ENCODE data around the gene ACACB.
A peak's percentile ranks its signal among the peaks of the same experiment; 100 is the strongest.

The ACACB gene

DNA sequence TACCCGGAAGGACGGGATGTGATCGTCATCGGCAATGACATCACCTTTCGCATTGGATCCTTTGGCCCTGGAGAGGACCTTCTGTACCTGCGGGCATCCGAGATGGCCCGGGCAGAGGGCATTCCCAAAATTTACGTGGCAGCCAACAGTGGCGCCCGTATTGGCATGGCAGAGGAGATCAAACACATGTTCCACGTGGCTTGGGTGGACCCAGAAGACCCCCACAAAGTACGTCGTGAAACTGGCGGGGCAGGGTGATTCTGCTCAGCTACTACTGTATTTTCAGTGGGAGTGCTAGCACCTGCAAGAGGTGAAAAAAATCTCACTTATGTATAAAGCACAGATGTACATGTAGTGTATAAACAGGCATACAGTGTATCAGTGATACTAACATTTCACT is 129.8 kb downstream of the ACACB start:
- in situ Hi-C loops (cut with MboI; ENCODE audit: low pct_unique_long_range_greater_than_20kb, low sequenced_read_pairs, unreplicated experiment): no loop called here
- DNase-seq (ENCODE audit: low spot score): no peak
- TF ChIP-seq, protein P1, sequence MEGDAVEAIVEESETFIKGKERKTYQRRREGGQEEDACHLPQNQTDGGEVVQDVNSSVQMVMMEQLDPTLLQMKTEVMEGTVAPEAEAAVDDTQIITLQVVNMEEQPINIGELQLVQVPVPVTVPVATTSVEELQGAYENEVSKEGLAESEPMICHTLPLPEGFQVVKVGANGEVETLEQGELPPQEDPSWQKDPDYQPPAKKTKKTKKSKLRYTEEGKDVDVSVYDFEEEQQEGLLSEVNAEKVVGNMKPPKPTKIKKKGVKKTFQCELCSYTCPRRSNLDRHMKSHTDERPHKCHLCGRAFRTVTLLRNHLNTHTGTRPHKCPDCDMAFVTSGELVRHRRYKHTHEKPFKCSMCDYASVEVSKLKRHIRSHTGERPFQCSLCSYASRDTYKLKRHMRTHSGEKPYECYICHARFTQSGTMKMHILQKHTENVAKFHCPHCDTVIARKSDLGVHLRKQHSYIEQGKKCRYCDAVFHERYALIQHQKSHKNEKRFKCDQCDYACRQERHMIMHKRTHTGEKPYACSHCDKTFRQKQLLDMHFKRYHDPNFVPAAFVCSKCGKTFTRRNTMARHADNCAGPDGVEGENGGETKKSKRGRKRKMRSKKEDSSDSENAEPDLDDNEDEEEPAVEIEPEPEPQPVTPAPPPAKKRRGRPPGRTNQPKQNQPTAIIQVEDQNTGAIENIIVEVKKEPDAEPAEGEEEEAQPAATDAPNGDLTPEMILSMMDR (IDR thresholded peaks at IDR 0.05; ENCODE audit: extremely low read depth, insufficient read depth, missing control alignments): no peak

DNA sequence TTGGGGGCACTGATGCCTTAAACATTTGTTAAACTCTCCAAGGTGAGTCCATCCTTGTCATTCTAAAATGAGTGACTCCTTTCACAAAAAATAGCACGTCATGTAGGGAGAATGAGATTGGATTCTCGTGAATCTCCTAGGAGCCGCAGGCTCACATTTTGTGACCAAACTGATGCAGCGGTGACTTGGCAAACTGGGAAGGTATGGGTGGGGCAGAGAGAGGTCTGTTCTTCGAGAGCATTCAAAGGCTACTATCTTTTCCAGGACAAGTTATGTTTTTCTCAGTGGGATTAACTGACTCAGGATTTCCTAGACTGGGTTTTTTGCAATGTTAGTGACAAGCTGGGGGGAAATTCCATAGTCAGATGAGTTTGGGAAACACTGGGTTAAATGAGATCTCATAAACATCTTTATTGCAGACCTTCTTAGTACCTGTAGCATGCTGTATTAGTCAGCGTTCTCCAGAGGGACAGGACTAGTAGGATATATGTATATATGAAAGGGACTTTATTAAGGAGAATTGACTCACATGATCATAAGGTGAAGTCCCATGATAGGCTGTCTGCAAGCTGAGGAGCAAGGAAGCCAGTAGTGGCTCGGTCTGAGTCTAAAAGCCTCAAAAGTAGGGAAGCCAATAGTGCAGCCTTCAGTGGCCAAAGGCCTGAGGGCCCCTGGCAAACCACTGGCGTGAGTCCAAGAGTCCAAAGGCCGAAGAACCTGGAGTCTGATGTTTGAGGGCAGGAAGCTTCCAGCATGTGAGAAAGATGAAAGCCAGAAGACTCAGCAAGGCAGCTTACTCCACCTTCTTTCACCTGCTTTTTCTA is 131.7 kb downstream of the ACACB start:
- in situ Hi-C loops (cut with MboI; ENCODE audit: low pct_unique_long_range_greater_than_20kb, low sequenced_read_pairs, unreplicated experiment): no loop called here
- no peak for DNase-seq (ENCODE audit: low spot score)
- TF ChIP-seq, protein P1 (IDR thresholded peaks at IDR 0.05; ENCODE audit: extremely low read depth, insufficient read depth, missing control alignments): no peak

DNA sequence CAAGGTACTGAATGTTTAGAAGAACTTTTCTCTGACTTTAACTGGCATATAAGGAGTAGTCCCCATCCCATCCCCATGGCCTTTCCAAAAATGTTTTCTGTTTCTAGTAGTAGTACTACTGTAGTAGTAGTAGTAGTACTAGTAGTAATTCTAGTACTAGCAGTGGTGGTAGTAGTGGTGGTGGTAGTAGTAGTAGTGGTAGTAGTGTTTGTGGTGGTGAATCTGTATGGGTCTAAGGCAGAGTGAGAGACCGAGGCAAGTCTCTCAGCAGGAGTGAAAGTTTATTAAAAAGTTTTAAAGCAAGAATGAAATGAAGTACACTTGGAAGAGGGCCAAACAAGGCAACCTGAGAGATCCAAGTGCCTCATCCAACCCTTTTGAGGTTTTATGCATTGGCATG is 134.1 kb downstream of the ACACB start:
- no peak for DNase-seq (ENCODE audit: low spot score)
- in situ Hi-C loops (cut with MboI; ENCODE audit: low pct_unique_long_range_greater_than_20kb, low sequenced_read_pairs, unreplicated experiment): no loop called here
- TF ChIP-seq, protein P1 (IDR thresholded peaks at IDR 0.05; ENCODE audit: extremely low read depth, insufficient read depth, missing control alignments): no peak

DNA sequence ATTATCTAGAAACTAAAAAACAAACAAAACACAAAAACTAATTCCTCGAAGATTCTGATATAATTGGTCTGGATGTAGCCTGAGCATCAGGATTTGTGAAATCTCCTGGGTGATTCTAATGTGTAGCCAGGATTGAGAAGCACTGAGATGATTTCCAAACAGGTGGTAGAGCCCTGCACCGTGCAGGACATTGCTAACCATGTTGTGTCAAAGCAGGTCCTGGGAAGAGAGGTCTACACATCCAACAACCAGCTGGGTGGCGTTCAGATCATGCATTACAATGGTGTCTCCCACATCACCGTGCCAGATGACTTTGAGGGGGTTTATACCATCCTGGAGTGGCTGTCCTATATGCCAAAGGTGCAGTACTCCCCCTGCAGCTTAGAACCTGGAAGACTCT is 136.4 kb downstream of the ACACB start:
- in situ Hi-C loops (cut with MboI; ENCODE audit: low pct_unique_long_range_greater_than_20kb, low sequenced_read_pairs, unreplicated experiment): no loop called here

DNA sequence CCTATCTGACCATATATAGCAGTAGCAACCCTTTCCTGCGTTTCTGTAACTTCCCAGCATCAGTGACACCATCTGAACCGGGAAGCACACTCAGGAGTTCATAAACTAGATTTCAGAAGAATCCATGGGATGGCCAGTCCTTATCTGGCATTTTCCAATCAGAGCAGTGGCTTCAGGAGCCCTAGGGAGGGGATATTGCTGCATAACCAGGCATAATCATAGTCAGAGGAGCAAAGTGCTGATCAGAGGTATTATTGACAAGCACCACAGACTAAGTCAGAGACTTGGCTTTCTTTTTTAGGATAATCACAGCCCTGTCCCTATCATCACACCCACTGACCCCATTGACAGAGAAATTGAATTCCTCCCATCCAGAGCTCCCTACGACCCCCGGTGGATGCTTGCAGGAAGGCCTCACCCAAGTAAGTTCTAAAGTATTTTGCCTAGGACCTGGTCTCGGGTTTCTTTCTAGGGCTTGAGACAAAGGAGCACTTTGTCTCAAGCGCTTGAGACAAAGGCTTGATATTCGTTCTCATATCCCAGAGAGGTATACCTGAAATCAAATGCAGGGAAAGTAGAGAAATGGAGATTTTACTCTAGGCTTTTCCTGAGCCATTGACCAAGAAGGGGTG is 137.6 kb downstream of the ACACB start:
- TF ChIP-seq, protein P1 (IDR thresholded peaks at IDR 0.05; ENCODE audit: extremely low read depth, insufficient read depth, missing control alignments): no peak
- DNase-seq (ENCODE audit: low spot score): no peak
- in situ Hi-C loops (cut with MboI; ENCODE audit: low pct_unique_long_range_greater_than_20kb, low sequenced_read_pairs, unreplicated experiment): no loop called here

More for the DNA sequence above, 136.4 kb downstream of the ACACB start:
- TF ChIP-seq, protein P1 (IDR thresholded peaks at IDR 0.05; ENCODE audit: extremely low read depth, insufficient read depth, missing control alignments): no peak
- no peak for DNase-seq (ENCODE audit: low spot score)

DNA sequence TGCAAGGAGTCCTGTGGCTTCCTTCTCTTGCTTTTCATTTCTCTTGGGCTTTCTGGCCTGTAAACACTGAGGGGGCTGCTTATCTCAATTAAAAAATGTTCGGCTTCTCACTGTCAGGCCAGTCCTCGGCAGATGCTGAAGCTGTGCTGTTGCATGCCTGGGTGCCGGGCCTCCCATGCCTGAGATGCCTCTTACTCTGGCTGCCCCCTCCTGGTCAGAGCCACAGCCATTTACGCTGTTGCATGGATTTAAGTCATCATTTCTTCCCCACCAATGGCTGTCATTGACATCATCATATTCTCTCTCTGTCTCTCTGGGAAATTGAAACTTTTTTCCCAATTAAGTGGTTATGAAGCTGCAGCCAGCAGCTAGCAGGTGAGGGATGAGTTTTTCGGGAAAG is 139.0 kb downstream of the ACACB start:
- DNase-seq (ENCODE audit: low spot score): no peak

More for the DNA sequence above, 139.0 kb downstream of the ACACB start:
- in situ Hi-C loops (cut with MboI; ENCODE audit: low pct_unique_long_range_greater_than_20kb, low sequenced_read_pairs, unreplicated experiment): no loop called here
- TF ChIP-seq, protein P1 (IDR thresholded peaks at IDR 0.05; ENCODE audit: extremely low read depth, insufficient read depth, missing control alignments): peak; percentile 11

Measured in GM13977 (cell line).